Measurements from ENCODE around the gene ACTA1. TPM values are rescaled to one million over a fixed set of nuclear protein-coding genes. Genes with fewer than 3 reads are reported as not detected.

Gene ACTA1
- total RNA-seq, 2 experiments from 2014 or later = not detected

- Histone ChIP-seq H3K4me2 (ENCODE audit: low read length) (peak overlapping the region; percentile 28), H3K27ac (ENCODE audit: low read depth, low read length, poor library complexity, severe bottlenecking) (peak overlapping the region; percentile 26), H3K79me2 (ENCODE audit: insufficient read depth, low read depth, low read length) (no peaks in the 10 kb centered on the region), H3K9me2 (ENCODE audit: insufficient read depth, low read length) (no peaks in the 10 kb centered on the region), H3K4me3 (ENCODE audit: low read depth, low read length, poor library complexity, severe bottlenecking) (no peak overlapping the region), H3K9me3 (ENCODE audit: low read length) (no peaks in the 10 kb centered on the region), H3K36me3 (ENCODE audit: insufficient read depth, low read length) (peaks cover 89% of the 10 kb centered on the region), H3K4me1 (ENCODE audit: insufficient read depth, low read length, poor library complexity, severe bottlenecking) (peaks cover 31% of the 10 kb centered on the region), H4K20me1 (ENCODE audit: insufficient read depth, low read length) (peaks cover 6% of the 10 kb centered on the region; the same call in 1 of the 2 replicates), H2AFZ (ENCODE audit: low read length) (no peak overlapping the region)
- DNase-seq (ENCODE audit: low spot score) = peak; percentile 34
- intact Hi-C loops (cut with micrococcal nuclease; ENCODE audit: unreplicated experiment) = loop anchor here (1.0 kb wide), 1 partner anchor 222 kb away; no protein-coding TSS in a partner anchor
- TF ChIP-seq EZH2phosphoT487 (IDR thresholded peaks at IDR 0.05; ENCODE audit: borderline replicate concordance, low read depth, low read length) (no peak), CTCF (conservative IDR thresholded peaks at IDR 0.05; ENCODE audit: low read length) (no peak)
- ChIA-PET CTCF (ENCODE audit: unreplicated experiment) (interaction anchor here (0.6 to 2.0 kb wide), 2 partner anchors 222 to 582 kb away, joined by 3 to 10 read pairs; no protein-coding TSS in a partner anchor), POLR2A (interaction anchor here (0.6 to 1.5 kb wide), 10 partner anchors 11 to 994 kb away, joined by 3 to 7 read pairs (median 4); partner anchors contain the start of gene NUP133)
- no TSS peak for BruUV-seq (replicated peaks)
Measured at GRCh38 chr1:229480495-229480894, 46.6 kb upstream of the ACTA1 start.

GRCh38 chr1:229479660-229480399, 45.9 kb upstream of the ACTA1 start:
- H2AFZ ChIP-seq (ENCODE audit: low read length) = no peak overlapping the region
- peak overlapping the region; percentile 26 for H3K27ac ChIP-seq (ENCODE audit: low read depth, low read length, poor library complexity, severe bottlenecking)
- intact Hi-C loops (cut with micrococcal nuclease; ENCODE audit: unreplicated experiment) = loop anchor here (1.0 to 5.0 kb wide), 2 partner anchors 138 to 222 kb away; partner anchors contain the start of gene CCSAP

More at GRCh38 chr1:229479660-229480399, 45.9 kb upstream of the ACTA1 start:
- H3K9me3 ChIP-seq (ENCODE audit: low read length) = no peaks in the 10 kb centered on the region
- H3K36me3 ChIP-seq (ENCODE audit: insufficient read depth, low read length) = peaks cover 89% of the 10 kb centered on the region
- BruUV-seq (replicated peaks) = no TSS peak
- H4K20me1 ChIP-seq (ENCODE audit: insufficient read depth, low read length) = peaks cover 6% of the 10 kb centered on the region; the same call in 1 of the 2 replicates
- H3K4me1 ChIP-seq (ENCODE audit: insufficient read depth, low read length, poor library complexity, severe bottlenecking) = peaks cover 31% of the 10 kb centered on the region
- TF ChIP-seq CTCF (conservative IDR thresholded peaks at IDR 0.05; ENCODE audit: low read length) = no peak
- no peak for TF ChIP-seq EZH2phosphoT487 (IDR thresholded peaks at IDR 0.05; ENCODE audit: borderline replicate concordance, low read depth, low read length)
- H3K79me2 ChIP-seq (ENCODE audit: insufficient read depth, low read depth, low read length) = no peaks in the 10 kb centered on the region
- peak overlapping the region; percentile 28 for H3K4me2 ChIP-seq (ENCODE audit: low read length)
- ChIA-PET POLR2A (interaction anchor here (0.6 to 1.5 kb wide), 10 partner anchors 8 to 994 kb away, joined by 3 to 7 read pairs (median 4); partner anchors contain the start of gene NUP133), CTCF (ENCODE audit: unreplicated experiment) (interaction anchor here (0.6 to 2.0 kb wide), 3 partner anchors 29 to 582 kb away, joined by 3 to 10 read pairs (median 3); no protein-coding TSS in a partner anchor)
- no peak overlapping the region for H3K4me3 ChIP-seq (ENCODE audit: low read depth, low read length, poor library complexity, severe bottlenecking)
- H3K9me2 ChIP-seq (ENCODE audit: insufficient read depth, low read length) = no peaks in the 10 kb centered on the region
- DNase-seq (ENCODE audit: low spot score) = peak; percentile 76

All from OCI-LY7 (cell line).